DLD1 (cell line): ENCODE measurements around the gene FAM180B.
"Not testable (repeated sequence)": the region's sequence is repeated elsewhere in the genome, so short reads cannot be mapped to it uniquely, and the experiment has no call there.

Experiments used
- in situ Hi-C: cut with HindIII; loops from 2 replicates; pipeline ENCODE4 v1.10.0; 2017; ENCODE audit warnings: low sequenced_read_pairs

The FAM180B gene

GRCh38 chr11:47593934-47594855, 7.7 kb downstream of the FAM180B start, which contains the start of gene C1QTNF4:
C1QTNF4 (minus strand) TSS chr11:47594411; CDS start chr11:47590810, 3,601 bp downstream.
- in situ Hi-C loops, result no loop called here

- in situ Hi-C loops, result no loop called here
These were observed 8.6 kb downstream of the FAM180B start for GRCh38 chr11:47595029-47595428.

GRCh38 chr11:47595967-47596366, 9.5 kb downstream of the FAM180B start:
- in situ Hi-C loops, result no loop called here

GRCh38 chr11:47599902-47600301, 13.4 kb downstream of the FAM180B start:
- in situ Hi-C loops, result no loop called here

- in situ Hi-C loops, result no loop called here
These were observed 16.8 kb downstream of the FAM180B start for GRCh38 chr11:47603295-47603694.

- in situ Hi-C loops, result no loop called here
These were observed 19.4 kb downstream of the FAM180B start for GRCh38 chr11:47605921-47606320.

- in situ Hi-C loops, result no loop called here
These were observed 20.3 kb downstream of the FAM180B start for GRCh38 chr11:47606731-47607130.

- in situ Hi-C loops, result no loop called here
These were observed 20.9 kb downstream of the FAM180B start for GRCh38 chr11:47607380-47607779.

- in situ Hi-C loops, result no loop called here
These were observed 23.2 kb downstream of the FAM180B start for GRCh38 chr11:47609675-47610074.

- in situ Hi-C loops, result no loop called here
These were observed 24.9 kb downstream of the FAM180B start for GRCh38 chr11:47611348-47611794.

GRCh38 chr11:47615249-47615648, 28.8 kb downstream of the FAM180B start:
- in situ Hi-C loops, result no loop called here

- in situ Hi-C loops, result no loop called here
These were observed 30.4 kb downstream of the FAM180B start for GRCh38 chr11:47616726-47617416.

GRCh38 chr11:47617417-47617809, 30.9 kb downstream of the FAM180B start:
- in situ Hi-C loops, result no loop called here

- in situ Hi-C loops, result no loop called here
These were observed 34.4 kb downstream of the FAM180B start for GRCh38 chr11:47620836-47621378.

GRCh38 chr11:47626234-47626633, 39.8 kb downstream of the FAM180B start:
- in situ Hi-C loops, result no loop called here

GRCh38 chr11:47628026-47628425, 41.5 kb downstream of the FAM180B start:
- in situ Hi-C loops, result no loop called here

- in situ Hi-C loops, result no loop called here
These were observed 45.0 kb downstream of the FAM180B start for GRCh38 chr11:47631473-47631872.

- in situ Hi-C loops, result not testable (repeated sequence)
These were observed 49.9 kb downstream of the FAM180B start for GRCh38 chr11:47636331-47636730.
